Upper lobe of left lung (tissue), 6 donors: Measurements from ENCODE around the gene OSBPL8. TPM values are rescaled to one million over a fixed set of nuclear protein-coding genes. Genes with fewer than 3 reads are reported as not detected.
"Not testable (repeated sequence)": the region's sequence is repeated elsewhere in the genome, so short reads cannot be mapped to it uniquely, and the experiment has no call there.

ENCODE experiments used
- ATAC-seq, 2 donors: fragments of 200-7000 bp; cut with Tn5 transposase; one replicate each; pipeline ENCODE4 v1.9.1; 2022; ENCODE audit warnings: mild to moderate bottlenecking in 2 of 2, moderate library complexity in 2 of 2; ENCODE audit not compliant: low FRiP score in 2 of 2
- DNase-seq, 2 donors: peaks; one replicate each; pipeline ENCODE4 v3.0.0-alpha.2; 2019 to 2020
- H3K27ac ChIP-seq, 4 donors: fragments of 200-600 bp; sonication (generic); one replicate each; pipeline ENCODE4 v1.5.1; 2016 to 2019
- H3K27me3 ChIP-seq, 4 donors: fragments of 200-600 bp; sonication (generic); one replicate each; pipeline ENCODE4 v1.5.1; 2017 to 2019
- H3K36me3 ChIP-seq, 4 donors: fragments of 200-600 bp; sonication (generic); one replicate each; pipeline ENCODE4 v1.5.1; 2016 to 2019
- H3K4me1 ChIP-seq, 4 donors: fragments of 200-600 bp; sonication (generic); one replicate each; pipeline ENCODE4 v1.5.1; 2018 to 2019
- H3K4me3 ChIP-seq, 4 donors: fragments of 200-600 bp; sonication (generic); one replicate each; pipeline ENCODE4 v1.5.1; 2017 to 2019; ENCODE audit warnings: mild to moderate bottlenecking in 2 of 4, moderate library complexity in 1 of 4
- H3K9me3 ChIP-seq, 4 donors: fragments of 200-600 bp; sonication (generic); one replicate each; pipeline ENCODE4 v1.5.1; 2018 to 2019
- CTCF ChIP-seq, 6 experiments: fragments of 450-650 bp in 4 of 6; fragments of 200-600 bp in 2 of 6; sonication (generic) in 2 of 6; IDR thresholded peaks; one replicate each; pipeline ENCODE4 v1.5.1; 2016 to 2019; ENCODE audit warnings: antibody characterized with exemption in 6 of 6
- EP300 ChIP-seq, 4 donors: sonication (generic); formaldehyde crosslinking; IDR thresholded peaks; one replicate each; pipeline ENCODE4 v1.5.1; 2017; ENCODE audit warnings: antibody characterized with exemption in 4 of 4, control low read depth in 2 of 4
- POLR2A ChIP-seq, 4 donors: fragments of 450-650 bp; IDR thresholded peaks; one replicate each; pipeline ENCODE4 v1.5.1; 2016 to 2017; ENCODE audit warnings: antibody characterized with exemption in 4 of 4, mild to moderate bottlenecking in 2 of 4
- POLR2AphosphoS5 ChIP-seq, 2 donors: sonication (generic); formaldehyde crosslinking; IDR thresholded peaks; one replicate each; pipeline ENCODE4 v1.5.1; 2017; ENCODE audit warnings: antibody characterized with exemption in 2 of 2
- WGBS, 2 donors: methylation state at CpG; one replicate each; pipeline ENCODE4 v1.1.5; 2017 to 2018; 5-methylcytosine and 5-hydroxymethylcytosine counted together
- total RNA-seq, 6 donors: library from RNA; depleted of rRNA in 4 of 6; stranded (reverse); fragments of >200 nt in 4 of 6; gene quantifications; one replicate each; pipeline versions ENCODE4 v1.1.0 to v1.2.1, GENCODE V29; 2016 to 2021
- donor health status: DM: no; HTN: no; CAD: no; lungs with moderate emphysema.
- donor health status: DM: no; HTN: yes; CAD: no; lungs with severe emphysema.

The OSBPL8 gene
- total RNA-seq, 6 donors from 2014 or later, result 35.6 to 103 (median 73.3) TPM

GRCh38 chr12:76486011-76486410, 73.6 kb downstream of the OSBPL8 start:
- TF ChIP-seq EP300 (IDR thresholded peaks at IDR 0.05) (no peak), POLR2AphosphoS5 (IDR thresholded peaks at IDR 0.05) (no peak), CTCF (IDR thresholded peaks at IDR 0.05) (no peak), POLR2A (IDR thresholded peaks at IDR 0.05) (no peak)
- Histone ChIP-seq H3K4me1 (no peaks in the 10 kb centered on the region), H3K36me3 (peaks cover 0 to 15% (median 7%) of the 10 kb centered on the region in 4 donors), H3K9me3 (no peaks in the 10 kb centered on the region), H3K27ac (no peak overlapping the region), H3K27me3 (no peaks in the 10 kb centered on the region), H3K4me3 (no peak overlapping the region)
- ATAC-seq (no peak), DNase-seq (no peak)
- 92 to 93% methylated on average over 2 of the region's 2 CpGs for WGBS, 2 donors

- H3K4me3 ChIP-seq, result no peak overlapping the region
- no peaks in the 10 kb centered on the region for H3K27me3 ChIP-seq
- H3K27ac ChIP-seq, result no peak overlapping the region
- no peak for DNase-seq
- no peaks in the 10 kb centered on the region for H3K9me3 ChIP-seq
- no peak for ATAC-seq
- no peaks in the 10 kb centered on the region for H3K4me1 ChIP-seq
- H3K36me3 ChIP-seq, result peaks cover 0 to 5% (median 4%) of the 10 kb centered on the region in 4 donors
- TF ChIP-seq POLR2AphosphoS5 (IDR thresholded peaks at IDR 0.05) (no peak), POLR2A (IDR thresholded peaks at IDR 0.05) (no peak), CTCF (IDR thresholded peaks at IDR 0.05) (no peak), EP300 (IDR thresholded peaks at IDR 0.05) (no peak)
These were observed 78.8 kb downstream of the OSBPL8 start for GRCh38 chr12:76480796-76481195.

- ATAC-seq, result no peak
- H3K4me3 ChIP-seq, result no peak overlapping the region
- 86 to 96% methylated on average over 5 of the region's 5 CpGs for WGBS, 2 donors
These were observed 81.5 kb downstream of the OSBPL8 start for GRCh38 chr12:76478045-76478444.

GRCh38 chr12:76472862-76473261, 86.7 kb downstream of the OSBPL8 start:
- 96 to 98% methylated on average over 8 of the region's 8 CpGs for WGBS, 2 donors
- not testable (repeated sequence) for H3K4me3 ChIP-seq

More at GRCh38 chr12:76478045-76478444, 81.5 kb downstream of the OSBPL8 start:
- no peaks in the 10 kb centered on the region for H3K4me1 ChIP-seq
- H3K9me3 ChIP-seq, result no peaks in the 10 kb centered on the region
- no peaks in the 10 kb centered on the region for H3K27me3 ChIP-seq
- no peak overlapping the region for H3K27ac ChIP-seq
- no peak for DNase-seq
- peaks cover 0 to 2% (median 2%) of the 10 kb centered on the region in 4 donors for H3K36me3 ChIP-seq
- TF ChIP-seq EP300 (IDR thresholded peaks at IDR 0.05), result no peak
- TF ChIP-seq POLR2AphosphoS5 (IDR thresholded peaks at IDR 0.05), result no peak
- TF ChIP-seq CTCF (IDR thresholded peaks at IDR 0.05), result no peak
- no peak for TF ChIP-seq POLR2A (IDR thresholded peaks at IDR 0.05)

GRCh38 chr12:76471579-76471978, 88.0 kb downstream of the OSBPL8 start:
- H3K36me3 ChIP-seq, result no peaks in the 10 kb centered on the region
- no peak for DNase-seq
- no peak overlapping the region for H3K4me3 ChIP-seq
- H3K27me3 ChIP-seq, result no peaks in the 10 kb centered on the region
- no peak overlapping the region for H3K27ac ChIP-seq
- TF ChIP-seq EP300 (IDR thresholded peaks at IDR 0.05) (no peak), POLR2AphosphoS5 (IDR thresholded peaks at IDR 0.05) (no peak), POLR2A (IDR thresholded peaks at IDR 0.05) (no peak), CTCF (IDR thresholded peaks at IDR 0.05) (no peak)
- 65 to 80% methylated on average over 1 of the region's 1 CpG for WGBS, 2 donors
- no peak for ATAC-seq
- no peaks in the 10 kb centered on the region for H3K9me3 ChIP-seq
- H3K4me1 ChIP-seq, result peaks cover 0 to 12% (median 2%) of the 10 kb centered on the region in 4 donors

More at GRCh38 chr12:76472862-76473261, 86.7 kb downstream of the OSBPL8 start:
- H3K4me1 ChIP-seq, result peaks cover 0 to 12% (median 2%) of the 10 kb centered on the region in 4 donors
- not testable (repeated sequence) for DNase-seq, H3K9me3 ChIP-seq, H3K27me3 ChIP-seq, H3K36me3 ChIP-seq, H3K27ac ChIP-seq, ATAC-seq
